ENCODE measurements around the gene NKX1-2.

DNA sequence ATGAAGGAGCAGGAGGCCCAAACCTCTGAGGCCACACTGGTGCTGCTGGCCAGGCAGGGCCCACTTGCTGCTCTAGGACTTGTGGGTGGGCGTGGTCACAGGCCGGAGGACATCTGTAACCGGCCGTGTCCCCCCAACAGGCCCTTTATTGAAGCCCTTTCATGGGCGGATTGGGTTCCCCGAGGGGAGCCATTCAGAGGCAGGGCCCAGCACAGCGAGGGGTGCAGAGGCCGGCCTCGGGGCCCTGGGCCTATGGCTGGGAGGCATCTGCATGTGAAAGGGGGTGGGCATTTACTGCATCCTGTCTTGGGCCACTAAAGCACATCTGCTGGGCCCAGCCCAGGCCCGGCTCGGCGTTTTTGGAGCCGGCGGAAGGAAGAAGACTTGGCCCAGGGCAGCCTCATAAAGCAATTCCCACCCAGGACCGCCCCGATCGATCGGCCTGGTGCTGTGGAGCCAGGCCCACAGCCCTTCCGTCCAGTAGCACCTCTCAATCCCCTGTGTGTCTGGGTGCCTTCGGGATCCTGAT lies 20.2 kb upstream of the NKX1-2 start:
- TF ChIP-seq, protein P1, sequence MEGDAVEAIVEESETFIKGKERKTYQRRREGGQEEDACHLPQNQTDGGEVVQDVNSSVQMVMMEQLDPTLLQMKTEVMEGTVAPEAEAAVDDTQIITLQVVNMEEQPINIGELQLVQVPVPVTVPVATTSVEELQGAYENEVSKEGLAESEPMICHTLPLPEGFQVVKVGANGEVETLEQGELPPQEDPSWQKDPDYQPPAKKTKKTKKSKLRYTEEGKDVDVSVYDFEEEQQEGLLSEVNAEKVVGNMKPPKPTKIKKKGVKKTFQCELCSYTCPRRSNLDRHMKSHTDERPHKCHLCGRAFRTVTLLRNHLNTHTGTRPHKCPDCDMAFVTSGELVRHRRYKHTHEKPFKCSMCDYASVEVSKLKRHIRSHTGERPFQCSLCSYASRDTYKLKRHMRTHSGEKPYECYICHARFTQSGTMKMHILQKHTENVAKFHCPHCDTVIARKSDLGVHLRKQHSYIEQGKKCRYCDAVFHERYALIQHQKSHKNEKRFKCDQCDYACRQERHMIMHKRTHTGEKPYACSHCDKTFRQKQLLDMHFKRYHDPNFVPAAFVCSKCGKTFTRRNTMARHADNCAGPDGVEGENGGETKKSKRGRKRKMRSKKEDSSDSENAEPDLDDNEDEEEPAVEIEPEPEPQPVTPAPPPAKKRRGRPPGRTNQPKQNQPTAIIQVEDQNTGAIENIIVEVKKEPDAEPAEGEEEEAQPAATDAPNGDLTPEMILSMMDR (IDR thresholded peaks at IDR 0.05) = no peak
- TF ChIP-seq EP300 (IDR thresholded peaks at IDR 0.05; ENCODE audit: low read depth) = no peak

All from transverse colon (tissue), 3 donors.